ENCODE results near the gene BRD3OS. TPM values are rescaled to one million over a fixed set of nuclear protein-coding genes. Genes with fewer than 3 reads are reported as not detected.

BRD3OS gene
- total and polyA plus RNA-seq, 10 of the 15 experiments (the other 5 are each of a cell fraction or from before 2014, with no cell fraction given) = 2.1 to 13.7 (median 10.7) TPM

GRCh38 chr9:134025606-134026541, 593 bp downstream of the BRD3OS start (continued):
- TF ChIP-seq YY1 (IDR thresholded peaks at IDR 0.05; ENCODE audit: low read depth, low read length) = peak; percentile 42; the same call in 1 of the 2 replicates
- peak; percentile 35; the same call in 1 of the 2 replicates for TF ChIP-seq NR2F1 (conservative IDR thresholded peaks at IDR 0.05)
- no peak for TF ChIP-seq ATF7 (IDR thresholded peaks at IDR 0.05; ENCODE audit: low read depth)
- peak; percentile 18 to 40 (median 21); a peak in 4 of 6 replicates for TF ChIP-seq CTCF (IDR thresholded peaks at IDR 0.05 in 2 of 3, conservative IDR thresholded peaks at IDR 0.05 in 1 of 3; ENCODE audit: control insufficient read depth in 2 of 3, extremely low read depth in 1 of 3, insufficient read depth in 1 of 3, low read depth in 3 of 3, low read length in 3 of 3)
- no peak for TF ChIP-seq RBBP5 (conservative IDR thresholded peaks at IDR 0.05)
- peak; percentile 53; the same call in 1 of the 2 replicates for TF ChIP-seq DPF2 (IDR thresholded peaks at IDR 0.05)
- no peak for TF ChIP-seq SPI1 (IDR thresholded peaks at IDR 0.05; ENCODE audit: borderline replicate concordance, insufficient read depth, low read depth, low read length)
- no peak for TF ChIP-seq HDGF (IDR thresholded peaks at IDR 0.05)
- no peak for TF ChIP-seq PAX8 (IDR thresholded peaks at IDR 0.05)
- peak; percentile 59; the same call in 1 of the 2 replicates for TF ChIP-seq ELK1 (IDR thresholded peaks at IDR 0.05; ENCODE audit: low read depth, low read length)
- peak; percentile 26; the same call in 1 of the 2 replicates for TF ChIP-seq SMC3 (IDR thresholded peaks at IDR 0.05; ENCODE audit: borderline replicate concordance, low read length)
- TF ChIP-seq ZBED1 (IDR thresholded peaks at IDR 0.05; ENCODE audit: borderline replicate concordance) = no peak
- TF ChIP-seq CUX1 (IDR thresholded peaks at IDR 0.05; ENCODE audit: insufficient replicate concordance, low read depth, low read length) = no peak
- no peak for TF ChIP-seq SMAD5 (IDR thresholded peaks at IDR 0.05; ENCODE audit: low read depth)
- TF ChIP-seq EP300 (IDR thresholded peaks at IDR 0.05; ENCODE audit: borderline replicate concordance in 1 of 2, control insufficient read depth in 1 of 2, low read depth in 2 of 2, low read length in 2 of 2) = no peak
- 0 out of 2 replicates have a peak, but pooled peaks have one; percentile 11 for TF ChIP-seq CREM (IDR thresholded peaks at IDR 0.05; ENCODE audit: low read depth)
- TF ChIP-seq MYB (IDR thresholded peaks at IDR 0.05; ENCODE audit: borderline replicate concordance, low read depth, low read length) = no peak
- no peak for TF ChIP-seq CBX3 (IDR thresholded peaks at IDR 0.05; ENCODE audit: borderline replicate concordance, low read depth)
- TF ChIP-seq PAX5 (IDR thresholded peaks at IDR 0.05; ENCODE audit: borderline replicate concordance, low read depth, low read length) = no peak
- no peak for TF ChIP-seq RFX5 (IDR thresholded peaks at IDR 0.05; ENCODE audit: low read depth, low read length)

Data from GM12878 (cell line).